Non-pigmented ciliary epithelial cell (primary cell): ENCODE data around the gene OPTN.
"Not testable (repeated sequence)": the region's sequence is repeated elsewhere in the genome, so short reads cannot be mapped to it uniquely, and the experiment has no call there.

Experiments used
- DNase-seq: peaks from one replicate; pipeline ENCODE4 v3.0.0-alpha.2; 2010; ENCODE audit warnings: low read depth

OPTN gene

GRCh38 chr10:13099666-13100348, at the start of gene OPTN:
Gene OPTN (plus strand): TSS chr10:13100163. CDS start chr10:13109123, 8,960 bp downstream.
- no peak for DNase-seq

GRCh38 chr10:13051126-13051694, 48.8 kb upstream of the OPTN start:
- DNase-seq = no peak

- not testable (repeated sequence) for DNase-seq
Measured at GRCh38 chr10:13053208-13053607, 46.8 kb upstream of the OPTN start.

DNA sequence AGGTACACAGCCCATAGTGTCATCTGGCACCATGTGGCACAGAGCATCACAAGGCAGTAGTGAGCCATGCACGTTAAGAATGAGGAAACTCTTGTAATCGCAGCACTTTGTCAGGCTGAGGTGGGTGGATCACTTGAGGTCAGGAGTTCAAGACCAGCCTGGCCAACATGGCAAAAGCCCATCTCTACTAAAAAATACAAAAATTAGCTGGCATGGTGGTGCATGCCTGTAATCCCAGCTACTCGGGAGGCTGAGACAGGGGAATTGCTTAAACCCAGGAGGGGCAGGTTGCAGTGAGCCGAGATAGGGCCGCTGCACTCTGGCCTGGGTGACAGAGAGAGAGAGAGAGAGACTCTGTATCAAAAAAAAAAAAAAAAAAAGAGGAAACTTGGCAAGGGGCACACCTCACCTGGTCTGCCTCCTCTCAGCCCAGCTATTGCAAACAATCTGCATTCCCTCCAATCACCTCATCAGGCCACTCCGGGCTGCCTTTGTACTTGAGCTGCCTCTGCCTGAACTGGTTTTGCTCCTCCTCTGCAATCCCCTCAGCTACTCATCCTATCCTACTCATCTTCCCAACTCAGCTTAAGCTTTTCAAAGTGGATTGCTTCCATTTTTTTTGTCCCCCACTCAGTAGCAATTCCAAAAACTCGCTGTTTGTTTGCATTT, 46.0 kb upstream of the OPTN start:
- no peak for DNase-seq

GRCh38 chr10:13054844-13055243, 45.1 kb upstream of the OPTN start:
- no peak for DNase-seq

- no peak for DNase-seq
Measured at GRCh38 chr10:13056456-13057077, 43.4 kb upstream of the OPTN start.

DNA sequence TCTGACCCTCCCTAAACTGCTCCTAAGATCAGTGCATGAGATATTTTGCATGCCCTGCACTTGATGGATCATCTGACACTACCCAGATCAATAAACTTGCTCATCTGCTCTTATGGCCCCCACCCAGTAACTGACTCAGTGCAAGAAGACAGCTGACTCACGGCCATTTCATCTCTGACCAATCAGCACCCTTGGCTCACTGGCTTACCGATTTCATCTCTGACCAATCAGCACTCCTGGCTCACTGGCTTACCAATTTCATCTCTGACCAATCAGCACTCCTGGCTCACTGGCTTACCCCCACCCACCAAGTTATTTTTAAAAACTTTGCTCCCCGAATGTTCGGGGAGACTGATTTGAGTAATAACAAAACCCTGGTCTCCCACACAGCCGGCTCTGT, 37.2 kb upstream of the OPTN start:
- DNase-seq = no peak

- DNase-seq = no peak
Measured at GRCh38 chr10:13066527-13066926, 33.4 kb upstream of the OPTN start.

GRCh38 chr10:13067431-13067830, 32.5 kb upstream of the OPTN start:
- DNase-seq = no peak

- no peak for DNase-seq
Measured at GRCh38 chr10:13068071-13068470, 31.9 kb upstream of the OPTN start.

DNA sequence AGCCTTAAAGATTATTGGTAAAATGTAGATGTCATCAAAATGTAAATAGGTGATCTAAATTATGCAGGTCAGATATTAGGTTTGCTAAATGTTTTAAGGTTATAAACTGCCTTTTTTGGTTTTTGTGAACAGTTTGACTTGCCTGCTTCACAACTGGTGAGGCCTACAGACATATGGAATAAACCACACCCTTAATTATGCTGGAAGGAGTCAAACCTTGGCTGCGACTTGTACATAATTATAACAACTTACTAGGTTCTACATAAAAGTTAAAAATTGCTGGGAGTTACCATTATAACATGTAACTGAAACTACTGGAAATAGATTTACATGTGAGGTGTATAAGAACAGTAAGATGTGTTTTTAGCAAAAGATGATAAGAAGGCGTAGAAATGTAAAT, 31.5 kb upstream of the OPTN start:
- DNase-seq = no peak

GRCh38 chr10:13072339-13072738, 27.6 kb upstream of the OPTN start:
- DNase-seq = no peak

- DNase-seq = peak; percentile 8
Measured at GRCh38 chr10:13074563-13075451, 25.2 kb upstream of the OPTN start.

DNA sequence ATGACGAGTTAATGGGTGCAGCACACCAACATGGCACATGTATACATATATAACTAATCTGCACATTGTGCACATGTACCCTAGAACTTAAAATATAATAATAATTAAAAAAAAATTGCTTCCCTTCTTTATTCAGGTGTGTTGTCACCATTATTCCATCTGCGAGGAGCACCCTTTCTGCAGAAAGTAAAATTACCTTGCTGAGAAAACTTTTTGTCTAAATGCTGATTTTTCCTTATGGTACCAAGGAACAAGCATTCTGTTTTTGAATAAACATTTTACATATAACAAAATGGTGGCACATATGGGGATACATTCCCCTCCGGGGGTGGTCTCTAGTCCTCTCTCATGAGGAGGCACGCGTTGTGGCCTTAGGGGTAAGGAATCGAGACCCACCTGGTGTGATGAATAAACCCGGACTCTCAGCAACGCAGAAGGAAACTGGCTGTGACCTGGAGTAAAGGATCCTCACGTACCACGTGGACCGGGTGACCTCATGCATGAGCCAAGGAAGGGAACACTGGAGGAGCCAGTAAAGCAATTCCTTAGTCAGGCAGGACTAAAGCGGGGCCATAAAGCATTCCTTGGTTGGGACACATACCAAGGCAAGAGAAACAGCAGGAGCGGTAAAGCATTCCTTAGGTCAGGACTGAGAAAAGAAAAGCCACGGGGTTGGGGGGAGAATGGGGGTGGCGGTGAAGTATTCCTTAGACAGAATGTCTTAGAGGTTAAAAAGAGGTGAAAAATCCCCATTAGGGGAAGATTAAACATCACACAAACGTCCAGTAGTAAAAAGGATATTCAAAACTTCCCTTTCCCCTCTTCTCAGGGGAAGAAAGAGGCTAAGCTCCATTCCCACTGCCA, 20.8 kb upstream of the OPTN start:
- DNase-seq = no peak

GRCh38 chr10:13079776-13080050, 20.2 kb upstream of the OPTN start:
- DNase-seq = no peak

GRCh38 chr10:13080643-13081042, 19.3 kb upstream of the OPTN start:
- no peak for DNase-seq

GRCh38 chr10:13083700-13084099, 16.3 kb upstream of the OPTN start:
- not testable (repeated sequence) for DNase-seq

GRCh38 chr10:13086056-13086455, 13.9 kb upstream of the OPTN start:
- DNase-seq = no peak

DNA sequence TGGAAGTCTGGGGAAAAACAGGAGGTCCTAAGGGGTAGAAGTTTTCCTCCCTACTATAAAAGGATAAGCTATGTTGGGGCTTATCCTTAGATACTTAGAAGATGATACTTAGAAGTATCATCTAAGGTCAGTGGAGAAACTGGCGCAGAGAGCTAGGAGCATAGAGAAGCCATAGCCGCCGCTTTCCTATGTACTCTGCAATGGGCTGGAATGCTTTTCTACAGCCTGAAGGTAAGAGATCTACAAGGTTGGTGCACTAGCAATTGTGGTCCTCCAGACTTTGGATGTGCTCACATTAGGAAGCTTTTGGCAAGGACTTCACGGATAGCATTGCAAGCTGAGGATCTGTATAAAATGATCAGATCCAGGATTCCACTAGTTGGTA, 12.4 kb upstream of the OPTN start:
- DNase-seq = no peak

GRCh38 chr10:13087986-13088618, 11.9 kb upstream of the OPTN start:
- DNase-seq = no peak

DNA sequence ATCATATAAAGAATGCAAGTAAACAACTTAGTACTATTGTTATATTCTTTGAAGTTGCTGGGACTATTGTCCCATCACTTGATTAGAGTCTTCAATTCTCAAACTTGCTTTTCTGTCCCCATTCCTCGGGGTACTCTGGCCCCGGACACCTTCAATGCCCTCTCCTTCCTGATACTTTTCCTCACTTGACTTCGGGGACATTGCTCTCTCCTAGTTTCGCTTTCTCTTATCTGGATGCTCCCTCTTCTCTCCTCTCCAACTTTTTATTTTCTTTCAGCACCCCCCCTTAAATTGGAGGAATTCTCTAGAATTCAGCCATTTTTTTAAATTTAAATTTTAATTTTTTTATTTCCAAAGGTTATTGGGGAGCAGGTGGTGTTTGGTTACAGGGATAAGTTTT, 10.6 kb upstream of the OPTN start:
- no peak for DNase-seq
